Measurements from ENCODE around the gene NRG2. TPM values are rescaled to one million over a fixed set of nuclear protein-coding genes. Genes with fewer than 3 reads are reported as not detected.

NRG2 gene
- total and polyA plus RNA-seq, 2 of the 8 experiments (the other 6 are each of a cell fraction or from before 2014, with no cell fraction given) = 0.27 to 0.54 TPM

DNA sequence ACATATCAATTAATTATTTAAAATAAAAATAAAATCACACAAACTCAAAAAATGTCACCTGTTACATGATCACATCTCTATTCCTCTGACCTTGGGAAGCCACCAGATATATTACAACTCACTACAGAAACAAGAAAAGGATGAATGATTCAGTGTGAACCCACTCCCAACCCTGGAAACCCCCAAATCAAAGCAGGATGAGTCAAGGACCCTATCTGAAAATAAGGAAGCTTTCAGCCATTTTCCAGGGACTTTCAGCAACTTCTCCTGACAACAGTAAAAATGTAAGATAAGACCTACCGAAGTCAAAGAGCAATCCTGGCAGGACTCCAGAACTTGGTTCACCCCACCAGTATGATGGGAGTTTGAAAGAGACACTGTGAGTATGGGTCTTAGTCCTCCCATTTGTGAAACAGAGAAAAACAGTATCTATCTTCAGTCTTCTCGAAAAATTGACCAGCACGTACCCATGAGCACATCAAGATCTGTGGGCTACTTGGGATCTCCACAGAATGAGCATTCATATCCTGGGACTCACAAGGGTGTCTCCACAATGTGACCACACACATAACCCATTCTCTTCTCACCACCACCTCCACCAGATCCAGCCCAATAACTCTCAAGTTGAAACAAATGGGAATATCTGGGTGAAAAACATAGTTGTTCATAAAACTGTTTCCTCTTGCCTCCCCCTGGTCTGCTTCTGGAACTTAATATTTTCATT lies 9.9 kb downstream of the NRG2 start:
- no peaks in the 10 kb centered on the region for H3K36me3 ChIP-seq (ENCODE audit: control insufficient read depth in 2 of 4, insufficient read depth in 4 of 4, low read length in 3 of 4)
- H4K5ac ChIP-seq (ENCODE audit: insufficient read length, low read depth, low read length) = no peak overlapping the region
- no peak overlapping the region for H2BK5ac ChIP-seq (ENCODE audit: low read depth, low read length)
- no peaks in the 10 kb centered on the region for H3K79me2 ChIP-seq (ENCODE audit: control insufficient read depth in 1 of 2, insufficient read depth in 2 of 2, low read length in 2 of 2)
- H3K4me3 ChIP-seq (ENCODE audit: extremely low read depth in 1 of 4, insufficient read depth in 2 of 4, low read depth in 3 of 4, low read length in 4 of 4) = no peak overlapping the region
- no peak overlapping the region for H2BK12ac ChIP-seq (ENCODE audit: low read depth, low read length)
- H2BK120ac ChIP-seq (replicated peaks; ENCODE audit: low read depth, low read length) = no peak overlapping the region
- H3K9me3 ChIP-seq (ENCODE audit: insufficient read depth in 2 of 2, low read depth in 1 of 2, low read length in 1 of 2) = no peaks in the 10 kb centered on the region
- no peak overlapping the region for H3K56ac ChIP-seq (replicated peaks; ENCODE audit: insufficient read length, low read depth, low read length)
- no peak overlapping the region for H2AK5ac ChIP-seq (ENCODE audit: low read depth, low read length)
- 90% methylated on average over 3 of the region's 3 CpGs; no CpG with 5 or more reads in 1 of the 2 experiments for WGBS, 2 experiments (ENCODE audit: extremely low coverage in 1 of 2, insufficient coverage in 1 of 2, insufficient read length in 1 of 2, insufficient replicate concordance in 2 of 2, low coverage in 1 of 2, low lambda C conversion rate in 2 of 2, missing lambda C conversion rate in 1 of 2)
- no peak overlapping the region for H4K8ac ChIP-seq (ENCODE audit: extremely low read depth, insufficient read depth, low read length)
- no peaks in the 10 kb centered on the region for H3K79me1 ChIP-seq (ENCODE audit: low read depth, low read length)
- H3K4me2 ChIP-seq (ENCODE audit: insufficient read depth in 1 of 2, low read depth in 2 of 2, low read length in 2 of 2) = no peak overlapping the region
- no peak overlapping the region for H3K27ac ChIP-seq (ENCODE audit: low read depth, low read length)
- H2AFZ ChIP-seq (ENCODE audit: low read length) = no peak overlapping the region
- H3K4ac ChIP-seq (replicated peaks; ENCODE audit: insufficient read length, low read depth, low read length) = no peak overlapping the region
- H3K4me1 ChIP-seq (replicated peaks in 1 of 4; ENCODE audit: control insufficient read depth in 3 of 4, insufficient read depth in 4 of 4, low read length in 3 of 4) = no peaks in the 10 kb centered on the region; a peak in 2 of 7 replicates
- FAIRE-seq (no peak), DNase-seq (ENCODE audit: low read depth in 1 of 2, low spot score in 2 of 2) (no peak)
- no peak overlapping the region for H3K14ac ChIP-seq (ENCODE audit: insufficient read length)
- H4K20me1 ChIP-seq (replicated peaks in 1 of 2; ENCODE audit: control insufficient read depth in 1 of 2, insufficient read depth in 2 of 2, low read length in 2 of 2) = no peaks in the 10 kb centered on the region
- POLR2A ChIA-PET (ENCODE audit: partially characterized antibody) = interaction anchor here (0.7 kb wide), 1 partner anchor 15 kb away, joined by 3 read pairs; no protein-coding TSS in a partner anchor
- H3K27me3 ChIP-seq (replicated peaks in 1 of 4; ENCODE audit: control insufficient read depth in 3 of 4, extremely low read depth in 1 of 4, insufficient read depth in 3 of 4, low read length in 3 of 4) = no peaks in the 10 kb centered on the region; a peak in 3 of 7 replicates
- H3K23ac ChIP-seq (ENCODE audit: insufficient read length) = no peak overlapping the region
- H4K91ac ChIP-seq (replicated peaks; ENCODE audit: insufficient read length, low read length) = no peak overlapping the region
- H3K18ac ChIP-seq (ENCODE audit: extremely low read depth, low read length) = no peak overlapping the region
- CTCF ChIA-PET (ENCODE audit: partially characterized antibody) = interaction anchor here (1.3 kb wide), 1 partner anchor 10 kb away, joined by 3 read pairs; the partner anchor contains the start of gene NRG2
- no peak overlapping the region for H3K9ac ChIP-seq (replicated peaks in 1 of 4; ENCODE audit: extremely low read depth in 1 of 4, low read depth in 3 of 4, low read length in 3 of 4)
- H3K23me2 ChIP-seq (ENCODE audit: low read depth, low read length) = no peaks in the 10 kb centered on the region
- H2BK20ac ChIP-seq (ENCODE audit: low read length) = no peak overlapping the region
- no peak overlapping the region for H2BK15ac ChIP-seq (ENCODE audit: low read length)
- TF ChIP-seq YY1 (IDR thresholded peaks at IDR 0.05; ENCODE audit: low read depth, low read length) (no peak), CHD2 (IDR thresholded peaks at IDR 0.05; ENCODE audit: low read length) (no peak), RFX5 (IDR thresholded peaks at IDR 0.05; ENCODE audit: borderline replicate concordance, low read depth, low read length) (no peak), RAD21 (IDR thresholded peaks at IDR 0.05 in 1 of 2, conservative IDR thresholded peaks at IDR 0.05 in 1 of 2; ENCODE audit: low read depth in 2 of 2, low read length in 2 of 2) (no peak), ASH2L (IDR thresholded peaks at IDR 0.05; ENCODE audit: low read length) (no peak)

Measured in H1 (cell line).